Esophagus squamous epithelium (tissue), 5 donors: ENCODE measurements around the gene CADM2. TPM values are rescaled to one million over a fixed set of nuclear protein-coding genes. Genes with fewer than 3 reads are reported as not detected.

ENCODE experiments used
- DNase-seq: peaks from one replicate; lab custom pipeline; 2025; lab: John Stamatoyannopoulos, UW
- H3K27ac ChIP-seq, 4 donors: fragments of 200-600 bp; sonication (generic); one replicate each; pipeline ENCODE4 v1.5.1; 2016 to 2019; ENCODE audit warnings: mild to moderate bottlenecking in 1 of 4
- H3K27me3 ChIP-seq, 4 donors: fragments of 200-600 bp; sonication (generic); 1 replicate in 3 of 4; 2 replicates in 1 of 4; pipeline versions ENCODE4 v1.5.1 to v1.6.0; 2017 to 2021; ENCODE audit warnings: antibody characterized with exemption in 1 of 4
- H3K36me3 ChIP-seq, 3 donors: fragments of 200-600 bp; sonication (generic); one replicate each; pipeline ENCODE4 v1.5.1; 2016 to 2019
- H3K4me1 ChIP-seq, 3 donors: fragments of 200-600 bp; sonication (generic); one replicate each; pipeline ENCODE4 v1.5.1; 2017 to 2019
- H3K4me3 ChIP-seq, 4 donors: fragments of 200-600 bp; sonication (generic); 1 replicate in 3 of 4; 2 replicates in 1 of 4; pipeline ENCODE4 v1.5.1; 2016 to 2019; ENCODE audit warnings: mild to moderate bottlenecking in 2 of 4, moderate library complexity in 1 of 4
- H3K9me3 ChIP-seq, 3 donors: fragments of 200-600 bp; sonication (generic); one replicate each; pipeline ENCODE4 v1.5.1; 2016 to 2019
- CTCF ChIP-seq, 6 experiments: fragments of 450-650 bp in 4 of 6; fragments of 200-600 bp in 2 of 6; sonication (generic) in 2 of 6; IDR thresholded peaks; one replicate each; pipeline ENCODE4 v1.5.1; 2016 to 2019; ENCODE audit warnings: antibody characterized with exemption in 6 of 6, mild to moderate bottlenecking in 4 of 6, moderate library complexity in 4 of 6
- POLR2A ChIP-seq, 4 donors: fragments of 450-650 bp; IDR thresholded peaks; one replicate each; pipeline ENCODE4 v1.6.1; 2017; ENCODE audit warnings: antibody characterized with exemption in 4 of 4, mild to moderate bottlenecking in 4 of 4, moderate library complexity in 3 of 4
- WGBS, 2 donors: methylation state at CpG; one replicate each; pipeline ENCODE4 v1.1.5; 2018; 5-methylcytosine and 5-hydroxymethylcytosine counted together
- intact Hi-C: fragments of 100-400 bp; cut with DNase I; formaldehyde crosslinking; loops from one replicate; pipeline ENCODE4 v1.15.0; 2022
- total RNA-seq, 4 donors: library from RNA; depleted of rRNA; stranded (reverse); fragments of >200 nt; gene quantifications; one replicate each; pipeline ENCODE4 v1.1.0, GENCODE V29; 2016
- donor health status: DM: yes; HTN: yes; CAD: no.

Gene CADM2
- total RNA-seq, 4 donors from 2014 or later: 0.08 to 0.76 (median 0.34) TPM

GRCh38 chr3:85867072-85867471 is 908.3 kb downstream of the CADM2 start:
- H3K36me3 ChIP-seq: no peaks in the 10 kb centered on the region
- H3K9me3 ChIP-seq: peaks cover 0 to 4% (median 0%) of the 10 kb centered on the region in 3 donors
- intact Hi-C loops: no loop called here
- H3K4me3 ChIP-seq: no peak overlapping the region
- DNase-seq: no peak
- 68 to 74% methylated on average over 3 of the region's 3 CpGs for WGBS, 2 donors
- no peaks in the 10 kb centered on the region for H3K27me3 ChIP-seq
- no peaks in the 10 kb centered on the region for H3K4me1 ChIP-seq
- TF ChIP-seq CTCF (IDR thresholded peaks at IDR 0.05): no peak
- TF ChIP-seq POLR2A (IDR thresholded peaks at IDR 0.05): no peak
- no peak overlapping the region for H3K27ac ChIP-seq

GRCh38 chr3:85875589-85875988 is 916.8 kb downstream of the CADM2 start:
- Histone ChIP-seq H3K27me3 (no peaks in the 10 kb centered on the region), H3K36me3 (no peaks in the 10 kb centered on the region), H3K4me3 (no peak overlapping the region), H3K4me1 (no peaks in the 10 kb centered on the region), H3K27ac (no peak overlapping the region), H3K9me3 (peaks cover 0 to 1% (median 0%) of the 10 kb centered on the region in 3 donors)
- no peak for DNase-seq
- TF ChIP-seq CTCF (IDR thresholded peaks at IDR 0.05) (no peak), POLR2A (IDR thresholded peaks at IDR 0.05) (no peak)
- intact Hi-C loops: no loop called here

GRCh38 chr3:85877631-85878030 is 918.8 kb downstream of the CADM2 start:
- no peaks in the 10 kb centered on the region for H3K4me1 ChIP-seq
- no peak overlapping the region for H3K4me3 ChIP-seq
- H3K27ac ChIP-seq: no peak overlapping the region
- H3K36me3 ChIP-seq: no peaks in the 10 kb centered on the region
- DNase-seq: no peak
- H3K9me3 ChIP-seq: no peaks in the 10 kb centered on the region
- intact Hi-C loops: no loop called here
- TF ChIP-seq POLR2A (IDR thresholded peaks at IDR 0.05) (no peak), CTCF (IDR thresholded peaks at IDR 0.05) (no peak)
- no peaks in the 10 kb centered on the region for H3K27me3 ChIP-seq

GRCh38 chr3:85881833-85882393 is 923.1 kb downstream of the CADM2 start:
- no peak for DNase-seq
- 75 to 90% methylated on average over 4 of the region's 6 CpGs for WGBS, 2 donors
- Histone ChIP-seq H3K4me3 (no peak overlapping the region), H3K9me3 (no peaks in the 10 kb centered on the region), H3K27ac (no peak overlapping the region), H3K4me1 (no peaks in the 10 kb centered on the region), H3K36me3 (no peaks in the 10 kb centered on the region), H3K27me3 (no peaks in the 10 kb centered on the region)
- TF ChIP-seq POLR2A (IDR thresholded peaks at IDR 0.05) (no peak), CTCF (IDR thresholded peaks at IDR 0.05) (no peak)
- intact Hi-C loops: no loop called here

- no peaks in the 10 kb centered on the region for H3K36me3 ChIP-seq
- no peak overlapping the region for H3K4me3 ChIP-seq
- DNase-seq: no peak
- 24 to 25% methylated on average over 3 of the region's 3 CpGs for WGBS, 2 donors
- TF ChIP-seq POLR2A (IDR thresholded peaks at IDR 0.05) (no peak), CTCF (IDR thresholded peaks at IDR 0.05) (no peak)
- intact Hi-C loops: no loop called here
- H3K9me3 ChIP-seq: peaks cover 0 to 2% (median 0%) of the 10 kb centered on the region in 3 donors
- H3K27me3 ChIP-seq: no peaks in the 10 kb centered on the region
- no peak overlapping the region for H3K27ac ChIP-seq
- no peaks in the 10 kb centered on the region for H3K4me1 ChIP-seq
Observed at GRCh38 chr3:85890043-85890555, 931.3 kb downstream of the CADM2 start.
